Activated T-helper 9 cell treated with anti-CD3 and anti-CD28 coated beads, Interleukin-2, amount 50 U/mL, for 16 hours (primary cell): Measurements from ENCODE around the gene RAET1E.
A peak's percentile ranks its signal among the peaks of the same experiment; 100 is the strongest.
"Not testable (repeated sequence)": the region's sequence is repeated elsewhere in the genome, so short reads cannot be mapped to it uniquely, and the experiment has no call there.

Experiments
- DNase-seq: peaks from one replicate; pipeline ENCODE4 v3.0.0-alpha.2; 2020; ENCODE audit warnings: low read depth

Gene RAET1E

GRCh38 chr6:149927025-149927424 lies 29.1 kb upstream of the RAET1E start:
- not testable (repeated sequence) for DNase-seq

- DNase-seq, result peak; percentile 60
Observed at GRCh38 chr6:149925974-149926777, 28.3 kb upstream of the RAET1E start.

- no peak for DNase-seq
Observed at GRCh38 chr6:149925253-149925973, 27.5 kb upstream of the RAET1E start.

- no peak for DNase-seq
Observed at GRCh38 chr6:149924933-149925252, 27.0 kb upstream of the RAET1E start.

- no peak for DNase-seq
Observed at GRCh38 chr6:149924206-149924932, 26.5 kb upstream of the RAET1E start.

- DNase-seq, result no peak
Observed at GRCh38 chr6:149923327-149923986, 25.5 kb upstream of the RAET1E start.

GRCh38 chr6:149922642-149923326 lies 24.9 kb upstream of the RAET1E start, which contains the start of gene RAET1G:
Gene RAET1G, minus strand, starts transcription at chr6:149923121. Its CDS starts 111 bp downstream, at chr6:149923010.
- peak; percentile 72 for DNase-seq

GRCh38 chr6:149922091-149922490 lies 24.2 kb upstream of the RAET1E start:
- DNase-seq, result not testable (repeated sequence)

- DNase-seq, result no peak
Observed at GRCh38 chr6:149921361-149921760, 23.4 kb upstream of the RAET1E start.

- no peak for DNase-seq
Observed at GRCh38 chr6:149919834-149920225, 21.9 kb upstream of the RAET1E start.

- DNase-seq, result not testable (repeated sequence)
Observed at GRCh38 chr6:149919126-149919833, 21.4 kb upstream of the RAET1E start.

- no peak for DNase-seq
Observed at GRCh38 chr6:149918151-149918905, 20.4 kb upstream of the RAET1E start.

GRCh38 chr6:149917679-149918078 lies 19.8 kb upstream of the RAET1E start:
- no peak for DNase-seq

GRCh38 chr6:149915970-149916865 lies 18.3 kb upstream of the RAET1E start:
- DNase-seq, result no peak

- DNase-seq, result no peak
Observed at GRCh38 chr6:149913540-149914240, 15.8 kb upstream of the RAET1E start.

GRCh38 chr6:149913085-149913484 lies 15.2 kb upstream of the RAET1E start:
- DNase-seq, result no peak

- not testable (repeated sequence) for DNase-seq
Observed at GRCh38 chr6:149912680-149913079, 14.8 kb upstream of the RAET1E start.

- no peak for DNase-seq
Observed at GRCh38 chr6:149910721-149911151, 12.8 kb upstream of the RAET1E start.
